ENCODE measurements around the gene ITPKC. TPM values are rescaled to one million over a fixed set of nuclear protein-coding genes. Genes with fewer than 3 reads are reported as not detected.
A peak's percentile ranks its signal among the peaks of the same experiment; 100 is the strongest.

Gene ITPKC
- total RNA-seq, 1 donor from 2014 or later = 16.5 TPM

DNA sequence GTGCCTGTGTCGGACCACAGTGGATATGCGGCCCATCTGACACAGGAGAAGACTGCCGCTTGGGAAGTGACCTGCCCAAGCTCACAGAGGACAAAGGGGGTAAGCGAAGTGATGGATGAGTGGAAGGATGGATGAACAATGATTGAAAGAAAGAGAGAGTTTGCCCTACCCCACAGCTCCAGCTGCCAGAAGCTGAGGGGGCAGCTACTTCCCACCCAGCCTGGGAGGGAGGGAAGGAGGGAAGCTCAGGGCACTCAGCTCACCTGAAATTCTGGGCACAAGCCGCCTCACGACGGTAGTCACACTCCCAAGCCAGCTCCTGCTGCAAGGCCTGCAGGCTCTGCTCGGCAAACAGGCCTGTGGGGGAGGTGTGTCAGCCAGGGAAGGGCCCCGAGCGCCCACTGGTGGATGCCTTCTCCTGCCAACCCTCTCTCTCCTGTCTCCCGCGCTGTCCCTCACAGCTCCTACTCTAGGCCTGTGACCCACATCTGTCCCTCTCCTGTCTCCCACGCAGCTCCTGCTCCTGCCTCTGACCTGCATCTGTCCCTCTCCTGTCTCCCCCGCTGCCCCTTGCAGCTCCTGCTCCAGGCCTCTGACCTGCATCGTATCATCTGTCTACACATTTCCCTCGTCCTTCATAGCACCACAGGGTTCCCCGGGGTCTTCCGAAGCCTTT lies 14.4 kb upstream of the ITPKC start:
- Mint-ChIP-seq H3K9me3 (ENCODE audit: low read depth) (no peaks in the 10 kb centered on the region), H3K27me3 (ENCODE audit: low read depth) (no peaks in the 10 kb centered on the region), H3K4me1 (ENCODE audit: low read depth) (no peaks in the 10 kb centered on the region), H3K36me3 (ENCODE audit: low read depth) (peaks cover 24% of the 10 kb centered on the region), H3K4me3 (ENCODE audit: unreplicated experiment) (no peak overlapping the region), H3K27ac (ENCODE audit: unreplicated experiment) (no peak overlapping the region)
- TF ChIP-seq, protein P1, sequence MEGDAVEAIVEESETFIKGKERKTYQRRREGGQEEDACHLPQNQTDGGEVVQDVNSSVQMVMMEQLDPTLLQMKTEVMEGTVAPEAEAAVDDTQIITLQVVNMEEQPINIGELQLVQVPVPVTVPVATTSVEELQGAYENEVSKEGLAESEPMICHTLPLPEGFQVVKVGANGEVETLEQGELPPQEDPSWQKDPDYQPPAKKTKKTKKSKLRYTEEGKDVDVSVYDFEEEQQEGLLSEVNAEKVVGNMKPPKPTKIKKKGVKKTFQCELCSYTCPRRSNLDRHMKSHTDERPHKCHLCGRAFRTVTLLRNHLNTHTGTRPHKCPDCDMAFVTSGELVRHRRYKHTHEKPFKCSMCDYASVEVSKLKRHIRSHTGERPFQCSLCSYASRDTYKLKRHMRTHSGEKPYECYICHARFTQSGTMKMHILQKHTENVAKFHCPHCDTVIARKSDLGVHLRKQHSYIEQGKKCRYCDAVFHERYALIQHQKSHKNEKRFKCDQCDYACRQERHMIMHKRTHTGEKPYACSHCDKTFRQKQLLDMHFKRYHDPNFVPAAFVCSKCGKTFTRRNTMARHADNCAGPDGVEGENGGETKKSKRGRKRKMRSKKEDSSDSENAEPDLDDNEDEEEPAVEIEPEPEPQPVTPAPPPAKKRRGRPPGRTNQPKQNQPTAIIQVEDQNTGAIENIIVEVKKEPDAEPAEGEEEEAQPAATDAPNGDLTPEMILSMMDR (IDR thresholded peaks at IDR 0.05) = peak; percentile 51
- DNase-seq (ENCODE audit: low spot score) = no peak

DNA sequence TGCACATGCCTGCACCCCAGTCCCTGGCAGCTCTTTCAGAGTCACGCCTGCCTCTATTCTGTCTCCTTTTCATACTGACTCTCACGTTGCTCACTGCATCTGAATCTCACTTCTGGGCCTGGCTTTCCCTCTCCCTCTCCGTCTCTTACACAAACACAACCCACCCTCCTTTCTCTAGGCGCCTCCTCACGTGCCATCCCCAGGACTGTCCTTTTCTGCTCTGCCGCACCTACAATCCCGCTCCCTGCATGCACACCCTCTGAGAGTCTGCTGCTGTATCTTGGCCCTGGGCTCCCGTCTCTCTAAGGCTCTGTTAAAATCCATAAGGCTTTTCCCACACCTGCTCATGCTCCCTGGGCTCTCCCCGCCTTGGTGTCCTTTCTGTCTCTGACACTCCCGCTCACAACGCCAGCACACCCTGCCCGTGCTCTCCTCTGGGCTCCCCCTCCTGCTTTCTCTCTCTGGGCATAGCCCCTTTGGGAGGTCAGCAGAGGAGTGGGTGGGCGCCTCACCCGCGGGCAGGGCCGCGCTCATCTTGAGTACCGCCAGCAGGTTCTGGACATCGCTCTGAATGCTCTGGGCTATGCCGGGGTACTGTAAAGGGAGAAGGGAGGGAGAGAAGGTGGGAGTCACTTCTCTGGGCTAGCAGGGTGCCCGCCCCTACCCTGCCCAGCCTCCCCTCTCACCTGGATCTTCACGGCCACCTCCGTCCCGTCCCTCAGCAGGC lies 13.7 kb upstream of the ITPKC start:
- TF ChIP-seq, protein P1 (IDR thresholded peaks at IDR 0.05) = no peak
- DNase-seq (ENCODE audit: low spot score) = no peak
- H3K4me1 Mint-ChIP-seq (ENCODE audit: low read depth) = no peaks in the 10 kb centered on the region
- no peaks in the 10 kb centered on the region for H3K27me3 Mint-ChIP-seq (ENCODE audit: low read depth)
- no peaks in the 10 kb centered on the region for H3K9me3 Mint-ChIP-seq (ENCODE audit: low read depth)
- peaks cover 24% of the 10 kb centered on the region for H3K36me3 Mint-ChIP-seq (ENCODE audit: low read depth)
- no peak overlapping the region for H3K27ac Mint-ChIP-seq (ENCODE audit: unreplicated experiment)
- H3K4me3 Mint-ChIP-seq (ENCODE audit: unreplicated experiment) = no peak overlapping the region

DNA sequence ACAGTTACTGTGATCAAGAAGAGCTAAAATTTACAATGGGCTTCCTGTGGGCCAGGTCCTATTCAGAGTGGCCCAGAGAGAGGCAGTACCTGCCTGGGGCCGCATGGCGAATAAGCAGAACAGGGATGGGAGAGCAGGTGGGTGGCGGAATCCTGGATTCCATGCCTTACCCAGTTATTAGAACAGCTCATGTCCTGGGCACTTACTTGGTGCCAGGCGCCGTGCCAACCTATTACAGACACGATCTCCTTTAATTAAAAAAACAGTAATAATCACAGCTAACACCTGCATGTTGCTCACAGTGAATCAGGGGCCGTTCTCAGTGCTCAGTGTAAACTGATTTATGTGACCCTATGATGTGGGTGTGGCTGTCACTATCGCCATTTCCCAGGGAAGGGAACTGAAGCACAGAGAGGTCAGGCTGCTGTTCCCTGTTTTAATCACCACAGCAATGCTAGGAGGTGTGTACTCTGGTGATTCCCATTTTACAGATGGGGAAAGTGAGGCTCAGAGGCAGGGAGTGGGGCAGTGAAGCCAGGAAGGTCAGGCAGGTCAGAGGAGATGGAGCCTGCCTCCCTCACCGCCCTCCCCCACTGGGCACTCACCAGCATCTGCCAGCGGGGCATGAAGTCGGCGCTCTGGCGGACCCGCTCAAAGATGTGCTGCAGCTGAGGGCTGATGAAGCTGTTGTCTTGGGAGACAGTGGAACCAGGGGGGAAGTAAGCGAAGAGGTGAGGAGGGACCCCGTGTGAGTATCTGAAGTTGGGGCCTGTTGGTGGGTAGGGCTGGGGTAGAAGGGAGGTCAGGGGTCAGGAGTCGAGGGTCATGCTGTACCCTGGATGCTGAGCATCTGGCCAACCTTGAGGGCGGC lies 12.2 kb upstream of the ITPKC start:
- H3K36me3 Mint-ChIP-seq (ENCODE audit: low read depth) = peaks cover 27% of the 10 kb centered on the region
- no peaks in the 10 kb centered on the region for H3K9me3 Mint-ChIP-seq (ENCODE audit: low read depth)
- H3K27ac Mint-ChIP-seq (ENCODE audit: unreplicated experiment) = no peak overlapping the region
- no peaks in the 10 kb centered on the region for H3K4me1 Mint-ChIP-seq (ENCODE audit: low read depth)
- H3K4me3 Mint-ChIP-seq (ENCODE audit: unreplicated experiment) = no peak overlapping the region
- DNase-seq (ENCODE audit: low spot score) = no peak
- no peaks in the 10 kb centered on the region for H3K27me3 Mint-ChIP-seq (ENCODE audit: low read depth)
- TF ChIP-seq, protein P1 (IDR thresholded peaks at IDR 0.05) = no peak

DNA sequence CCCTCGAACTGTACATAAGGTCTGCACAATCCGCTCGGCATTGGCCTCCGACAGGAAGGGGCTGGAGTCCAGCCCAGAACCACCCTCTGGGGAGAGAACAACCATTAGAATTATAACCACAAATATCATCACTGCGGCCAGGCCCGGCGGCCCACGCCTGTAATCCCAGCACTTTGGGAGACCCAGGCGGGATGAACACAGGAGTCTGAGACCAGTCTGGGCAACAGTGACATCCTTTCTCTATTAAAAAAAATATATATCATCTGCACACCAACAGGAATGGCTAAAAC lies 11.6 kb upstream of the ITPKC start:
- H3K4me3 Mint-ChIP-seq (ENCODE audit: unreplicated experiment) = no peak overlapping the region
- H3K27me3 Mint-ChIP-seq (ENCODE audit: low read depth) = no peaks in the 10 kb centered on the region
- peaks cover 27% of the 10 kb centered on the region for H3K36me3 Mint-ChIP-seq (ENCODE audit: low read depth)
- no peak for DNase-seq (ENCODE audit: low spot score)
- no peaks in the 10 kb centered on the region for H3K4me1 Mint-ChIP-seq (ENCODE audit: low read depth)
- TF ChIP-seq, protein P1 (IDR thresholded peaks at IDR 0.05) = no peak
- H3K27ac Mint-ChIP-seq (ENCODE audit: unreplicated experiment) = no peak overlapping the region
- no peaks in the 10 kb centered on the region for H3K9me3 Mint-ChIP-seq (ENCODE audit: low read depth)

DNA sequence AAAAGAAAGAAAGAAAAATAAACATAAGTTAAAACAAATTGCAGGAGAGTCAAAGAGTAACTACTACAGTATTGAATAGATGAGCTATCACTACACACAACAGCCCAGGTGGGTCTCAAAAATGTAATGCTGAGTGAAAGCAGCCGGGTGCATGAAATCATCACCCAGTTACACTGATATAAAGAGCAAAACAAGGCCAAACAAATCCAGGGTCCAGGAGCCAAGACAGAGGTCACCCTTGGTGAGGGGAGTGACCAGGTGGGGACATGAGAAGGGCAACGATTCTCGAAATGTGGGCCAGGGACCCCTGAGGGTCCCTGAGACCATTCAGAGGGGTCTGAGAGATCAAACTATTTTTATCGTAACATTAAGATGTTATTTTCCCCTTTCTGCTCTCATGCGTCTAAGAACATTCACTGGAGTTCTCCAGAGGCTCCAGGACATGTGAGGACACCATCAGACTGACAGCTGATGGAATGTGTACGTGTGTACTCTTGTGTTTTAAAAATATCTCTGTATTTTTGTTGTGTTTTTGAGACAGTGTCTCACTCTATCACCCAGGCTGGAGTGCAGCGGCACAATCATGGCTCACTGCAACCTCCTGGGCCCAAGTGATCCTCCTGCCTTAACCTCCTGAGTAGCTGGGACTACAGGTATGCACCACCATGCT lies 10.8 kb upstream of the ITPKC start:
- Mint-ChIP-seq H3K9me3 (ENCODE audit: low read depth) (no peaks in the 10 kb centered on the region), H3K4me1 (ENCODE audit: low read depth) (no peaks in the 10 kb centered on the region), H3K27me3 (ENCODE audit: low read depth) (no peaks in the 10 kb centered on the region), H3K36me3 (ENCODE audit: low read depth) (peaks cover 27% of the 10 kb centered on the region), H3K4me3 (ENCODE audit: unreplicated experiment) (no peak overlapping the region), H3K27ac (ENCODE audit: unreplicated experiment) (no peak overlapping the region)
- TF ChIP-seq, protein P1 (IDR thresholded peaks at IDR 0.05) = no peak
- DNase-seq (ENCODE audit: low spot score) = no peak

Data from chondrocyte (in vitro differentiated cells).